Kidney (tissue), 14 donors: ENCODE measurements around the gene SP140. TPM values are rescaled to one million over a fixed set of nuclear protein-coding genes. Genes with fewer than 3 reads are reported as not detected.

Experiments
- DNase-seq, 5 donors: peaks; one replicate each; pipeline ENCODE4 v3.0.0-alpha.2; 2013 to 2020
- FAIRE-seq: peaks from 2 replicates; lab custom pipeline; 2012; peaks lifted over from hg19 to GRCh38; lab: Jason Lieb, UNC
- H3K27ac ChIP-seq, 2 donors: one replicate each; pipeline ENCODE4 v1.7.0; 2013; ENCODE audit warnings: low read depth in 2 of 2, low read length in 2 of 2, inconsistent platforms in 1 of 2
- H3K27me3 ChIP-seq: one replicate; pipeline ENCODE4 v1.7.1; 2013; ENCODE audit warnings: low read length, inconsistent platforms; ENCODE audit not compliant: control insufficient read depth, insufficient read depth
- H3K36me3 ChIP-seq, 3 donors: one replicate each; pipeline versions ENCODE4 v1.7.0 to v1.7.1; 2013; ENCODE audit warnings: low read length in 3 of 3, control low read depth in 1 of 3, inconsistent platforms in 1 of 3; ENCODE audit not compliant: insufficient read depth in 3 of 3, control insufficient read depth in 2 of 3
- H3K4me1 ChIP-seq, 3 donors: one replicate each; pipeline versions ENCODE4 v1.7.0 to v1.7.1; 2013; ENCODE audit warnings: low read length in 3 of 3, inconsistent platforms in 1 of 3, low read depth in 1 of 3; ENCODE audit not compliant: control insufficient read depth in 2 of 3, insufficient read depth in 2 of 3
- H3K4me3 ChIP-seq, 3 donors: one replicate each; pipeline versions ENCODE4 v1.7.0 to v1.8.1; 2013; ENCODE audit warnings: low read length in 3 of 3, control low read depth in 1 of 3, inconsistent platforms in 1 of 3
- H3K9ac ChIP-seq, 3 donors: one replicate each; pipeline versions ENCODE4 v1.7.0 to v1.7.1; 2013; ENCODE audit warnings: low read length in 3 of 3, control low read depth in 1 of 3, inconsistent platforms in 1 of 3
- H3K9me3 ChIP-seq, 3 donors: one replicate each; pipeline versions ENCODE4 v1.7.0 to v1.7.1; 2013; ENCODE audit warnings: low read length in 3 of 3, control low read depth in 1 of 3, inconsistent platforms in 1 of 3; ENCODE audit not compliant: control insufficient read depth in 2 of 3, insufficient read depth in 1 of 3
- intact Hi-C: fragments of 100-400 bp; cut with DNase I; formaldehyde crosslinking; loops from one replicate; pipeline ENCODE4 v1.11.1; 2022
- polyA plus RNA-seq: library from polyadenylated mRNA; stranded (reverse); fragments of 350-450 nt; fragmentation: Illumina TruSeq; extraction: RNeasy Lipid Tissue Mini Kit (QIAGEN cat#74804); gene quantifications from one replicate; pipeline ENCODE4 v1.2.3, GENCODE V29; 2014; ENCODE audit warnings: low read depth, low replicate concordance; ENCODE audit not compliant: insufficient read depth
- total RNA-seq: library from RNA; stranded (reverse); fragmentation: NEBNext Ultra II Directional; extraction: Animal tissue kit (Norgen Biotek cat#: 25700); gene quantifications from one replicate; pipeline ENCODE4 v1.2.1, GENCODE V29; 2021
- TF ChIP-seq, protein P1 (sequence below): IDR thresholded peaks from 3 replicates; pipeline ENCODE4 v1.5.1; 2012; ENCODE audit warnings: mild to moderate bottlenecking, moderate library complexity, borderline replicate concordance; ENCODE audit not compliant: insufficient read depth; ENCODE audit errors: extremely low read depth
- donor health status: control.
- donor health status: control.
- donor health status: control.
- donor health status: control.
- donor health status: control.
- donor health status: DM: yes; HTN: yes; CAD: no.
- donor health status: Normal renal cell carcinoma (clear cell type).

The SP140 gene
- total and polyA plus RNA-seq, 2 donors from 2014 or later, result 0.52 to 7.3 TPM

DNA sequence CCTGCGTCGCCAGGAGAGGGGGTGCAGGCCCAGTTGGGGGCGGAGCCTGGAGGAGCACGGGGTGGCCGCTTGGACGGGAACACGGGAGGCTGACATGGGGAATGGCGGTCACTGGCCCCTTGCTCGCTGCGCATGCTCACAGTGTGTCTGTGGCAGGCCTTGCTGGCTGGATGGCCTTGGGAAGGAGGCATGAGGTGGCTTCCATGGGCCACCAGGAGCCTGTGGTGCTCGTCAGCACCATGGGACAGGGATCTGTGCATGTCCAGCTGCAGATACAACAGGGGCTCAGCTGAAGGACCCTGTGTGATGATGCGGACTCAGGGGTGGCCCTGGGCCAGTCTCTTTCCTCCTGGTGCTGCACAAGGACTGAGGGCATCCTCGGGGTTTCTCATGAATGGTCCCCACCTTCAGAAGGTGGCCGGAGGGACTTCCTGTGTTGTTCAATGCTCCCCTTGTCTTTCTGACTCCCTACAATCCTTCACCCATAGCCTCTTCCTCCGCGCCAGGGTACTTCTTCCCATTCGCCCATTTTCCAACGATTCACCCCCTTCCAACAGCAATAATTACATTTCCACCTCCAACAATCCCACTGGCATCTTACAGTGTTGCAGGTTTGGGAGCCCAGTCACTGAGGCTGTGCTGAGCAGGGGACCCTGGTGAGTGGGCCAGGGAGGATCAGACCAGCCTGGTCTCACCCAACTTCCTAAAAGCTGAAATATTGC, 98.0 kb downstream of the SP140 start:
- no peaks in the 10 kb centered on the region for H3K27me3 ChIP-seq
- intact Hi-C loops, result no loop called here
- no peaks in the 10 kb centered on the region for H3K9me3 ChIP-seq
- H3K4me3 ChIP-seq, result no peak overlapping the region
- no peak for DNase-seq
- no peak overlapping the region for H3K27ac ChIP-seq
- no peaks in the 10 kb centered on the region for H3K36me3 ChIP-seq
- TF ChIP-seq, protein P1, sequence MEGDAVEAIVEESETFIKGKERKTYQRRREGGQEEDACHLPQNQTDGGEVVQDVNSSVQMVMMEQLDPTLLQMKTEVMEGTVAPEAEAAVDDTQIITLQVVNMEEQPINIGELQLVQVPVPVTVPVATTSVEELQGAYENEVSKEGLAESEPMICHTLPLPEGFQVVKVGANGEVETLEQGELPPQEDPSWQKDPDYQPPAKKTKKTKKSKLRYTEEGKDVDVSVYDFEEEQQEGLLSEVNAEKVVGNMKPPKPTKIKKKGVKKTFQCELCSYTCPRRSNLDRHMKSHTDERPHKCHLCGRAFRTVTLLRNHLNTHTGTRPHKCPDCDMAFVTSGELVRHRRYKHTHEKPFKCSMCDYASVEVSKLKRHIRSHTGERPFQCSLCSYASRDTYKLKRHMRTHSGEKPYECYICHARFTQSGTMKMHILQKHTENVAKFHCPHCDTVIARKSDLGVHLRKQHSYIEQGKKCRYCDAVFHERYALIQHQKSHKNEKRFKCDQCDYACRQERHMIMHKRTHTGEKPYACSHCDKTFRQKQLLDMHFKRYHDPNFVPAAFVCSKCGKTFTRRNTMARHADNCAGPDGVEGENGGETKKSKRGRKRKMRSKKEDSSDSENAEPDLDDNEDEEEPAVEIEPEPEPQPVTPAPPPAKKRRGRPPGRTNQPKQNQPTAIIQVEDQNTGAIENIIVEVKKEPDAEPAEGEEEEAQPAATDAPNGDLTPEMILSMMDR, result no peak
- H3K9ac ChIP-seq, result no peak overlapping the region
- no peak for FAIRE-seq
- H3K4me1 ChIP-seq, result peaks cover 0 to 3% (median 0%) of the 10 kb centered on the region in 3 donors

DNA sequence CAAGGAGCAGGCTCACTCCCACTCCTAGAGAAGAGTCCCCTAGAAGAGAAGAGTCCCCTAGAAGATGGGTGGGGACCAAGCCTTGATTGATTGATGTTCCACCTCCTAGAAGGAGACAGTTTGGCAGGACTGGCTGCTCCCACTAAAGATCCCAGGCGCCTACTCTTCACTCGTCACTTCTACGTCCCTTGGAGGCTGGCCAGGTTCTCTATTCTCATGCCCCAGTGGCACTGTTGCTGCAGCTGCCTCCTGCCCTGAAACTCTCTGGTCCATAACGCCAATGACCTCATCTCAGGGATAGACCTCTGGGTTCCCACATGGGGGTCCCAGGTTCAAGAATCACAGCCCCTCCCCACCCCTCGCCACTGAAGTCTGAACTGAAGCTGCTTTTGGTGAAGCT, 99.0 kb downstream of the SP140 start:
- FAIRE-seq (no peak), DNase-seq (no peak)
- H3K4me3 ChIP-seq, result no peak overlapping the region
- H3K9ac ChIP-seq, result no peak overlapping the region
- peaks cover 0 to 5% (median 0%) of the 10 kb centered on the region in 3 donors for H3K4me1 ChIP-seq
- H3K36me3 ChIP-seq, result no peaks in the 10 kb centered on the region
- intact Hi-C loops, result no loop called here
- TF ChIP-seq, protein P1, result no peak
- no peak overlapping the region for H3K27ac ChIP-seq
- H3K9me3 ChIP-seq, result no peaks in the 10 kb centered on the region
- H3K27me3 ChIP-seq, result no peaks in the 10 kb centered on the region

DNA sequence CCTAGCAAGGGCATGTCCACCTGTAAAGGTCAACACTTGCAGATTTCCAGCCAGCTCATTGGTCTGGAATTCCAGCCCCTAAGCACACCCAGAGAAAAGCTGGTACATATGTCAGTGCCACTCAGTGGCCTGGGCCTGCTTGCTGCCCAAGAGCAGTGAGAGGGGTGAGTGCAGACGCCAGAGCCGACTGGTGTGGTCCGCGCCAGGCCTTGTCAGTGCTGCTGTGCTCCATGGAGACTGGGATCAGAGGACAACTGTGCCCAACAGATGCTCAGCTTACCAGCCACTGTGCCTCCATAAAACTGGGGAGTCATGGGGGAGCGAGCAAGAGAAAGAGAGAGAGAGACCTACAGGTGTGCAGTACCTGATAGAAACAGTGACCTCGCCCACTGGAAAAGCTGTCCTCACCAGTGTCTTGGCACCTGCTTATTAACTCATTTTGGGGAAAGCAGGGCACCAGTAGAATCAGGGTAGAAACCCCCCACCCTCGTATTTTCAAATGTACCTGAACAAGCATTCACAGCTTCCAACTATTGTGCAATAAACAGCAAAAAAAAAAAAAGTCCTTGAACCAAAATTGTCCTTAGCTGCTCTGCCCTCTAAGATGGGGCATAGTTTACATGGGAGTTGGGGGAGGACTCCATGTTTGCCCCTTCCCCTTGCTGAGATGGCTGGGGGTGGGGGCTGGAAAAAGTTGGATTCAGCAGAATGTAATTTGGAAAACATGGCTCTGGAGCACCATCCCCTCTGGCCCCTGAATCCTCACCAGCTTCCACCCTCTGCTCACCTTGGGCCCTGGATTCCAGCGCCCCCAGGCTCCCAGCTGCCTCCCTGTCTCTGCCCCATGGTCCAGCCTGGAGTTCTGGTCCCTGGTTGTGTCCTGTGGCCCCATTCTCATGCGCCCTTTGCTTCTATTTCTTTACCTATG, 100.0 kb downstream of the SP140 start:
- Histone ChIP-seq H3K4me3 (no peak overlapping the region), H3K9me3 (no peaks in the 10 kb centered on the region), H3K9ac (no peak overlapping the region), H3K36me3 (no peaks in the 10 kb centered on the region), H3K4me1 (peaks cover 0 to 5% (median 0%) of the 10 kb centered on the region in 3 donors), H3K27me3 (no peaks in the 10 kb centered on the region), H3K27ac (no peak overlapping the region)
- intact Hi-C loops, result no loop called here
- no peak for DNase-seq
- TF ChIP-seq, protein P1, result no peak
- FAIRE-seq, result no peak
